ENCODE data around the gene JKAMP.

Gene JKAMP

DNA sequence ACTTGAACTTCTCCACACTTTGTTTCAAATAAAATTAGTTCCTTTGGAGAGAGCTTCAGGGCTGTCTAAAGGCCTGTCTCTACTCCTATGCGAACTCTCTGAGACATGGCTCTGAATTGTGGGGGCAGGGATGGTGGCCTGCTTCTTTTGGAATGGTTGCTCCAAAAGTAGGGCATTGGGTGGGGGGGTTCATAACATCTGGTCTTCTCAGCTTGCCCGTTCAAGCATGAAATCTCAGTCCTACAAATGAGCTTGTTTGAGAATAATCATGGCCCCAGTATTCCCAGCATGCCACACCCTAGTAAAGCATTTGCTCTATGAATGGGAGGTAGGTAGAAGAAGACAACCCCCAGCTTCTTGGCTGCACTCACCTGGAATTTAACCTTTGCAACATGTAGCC, 25.8 kb upstream of the JKAMP start:
- H3K27me3 ChIP-seq (ENCODE audit: control insufficient read depth, insufficient read depth, low read length) = peaks cover 4% of the 10 kb centered on the region; the same call in 1 of the 2 replicates
- H3K9me3 ChIP-seq (ENCODE audit: control insufficient read depth, insufficient read depth, low read length) = no peaks in the 10 kb centered on the region
- WGBS (ENCODE audit: insufficient coverage, insufficient read length) = no CpG with 5 or more reads among the region's 2 CpGs
- no peak overlapping the region for H3K27ac ChIP-seq (ENCODE audit: low read length)
- no peak overlapping the region for H3K4me3 ChIP-seq (ENCODE audit: low read length)
- H3K4me1 ChIP-seq (ENCODE audit: control insufficient read depth, insufficient read depth, low read length) = no peaks in the 10 kb centered on the region
- no peak for DNase-seq (ENCODE audit: low read depth, low spot score)
- no peaks in the 10 kb centered on the region for H3K36me3 ChIP-seq (ENCODE audit: control insufficient read depth, insufficient read depth, low read length)

- H3K9me3 ChIP-seq (ENCODE audit: control insufficient read depth, insufficient read depth, low read length) = no peaks in the 10 kb centered on the region
- no peaks in the 10 kb centered on the region for H3K36me3 ChIP-seq (ENCODE audit: control insufficient read depth, insufficient read depth, low read length)
- no peak for DNase-seq (ENCODE audit: low read depth, low spot score)
- H3K27ac ChIP-seq (ENCODE audit: low read length) = no peak overlapping the region
- WGBS (ENCODE audit: insufficient coverage, insufficient read length) = no CpG with 5 or more reads among the region's 1 CpG
- peaks cover 7% of the 10 kb centered on the region; the same call in 1 of the 2 replicates for H3K27me3 ChIP-seq (ENCODE audit: control insufficient read depth, insufficient read depth, low read length)
- H3K4me3 ChIP-seq (ENCODE audit: low read length) = no peak overlapping the region
- H3K4me1 ChIP-seq (ENCODE audit: control insufficient read depth, insufficient read depth, low read length) = 0 out of 2 replicates have a peak, but pooled peaks cover 2% of the 10 kb centered on the region
Measured at GRCh38 chr14:59460378-59460777, 23.9 kb upstream of the JKAMP start.

GRCh38 chr14:59461891-59462290, 22.4 kb upstream of the JKAMP start:
- Histone ChIP-seq H3K36me3 (ENCODE audit: control insufficient read depth, insufficient read depth, low read length) (no peaks in the 10 kb centered on the region), H3K9me3 (ENCODE audit: control insufficient read depth, insufficient read depth, low read length) (no peaks in the 10 kb centered on the region), H3K4me1 (ENCODE audit: control insufficient read depth, insufficient read depth, low read length) (0 out of 2 replicates have a peak, but pooled peaks cover 2% of the 10 kb centered on the region), H3K4me3 (ENCODE audit: low read length) (no peak overlapping the region), H3K27ac (ENCODE audit: low read length) (no peak overlapping the region), H3K27me3 (ENCODE audit: control insufficient read depth, insufficient read depth, low read length) (peaks cover 7% of the 10 kb centered on the region; the same call in 1 of the 2 replicates)
- WGBS (ENCODE audit: insufficient coverage, insufficient read length) = no CpG with 5 or more reads among the region's 1 CpG
- no peak for DNase-seq (ENCODE audit: low read depth, low spot score)

DNA sequence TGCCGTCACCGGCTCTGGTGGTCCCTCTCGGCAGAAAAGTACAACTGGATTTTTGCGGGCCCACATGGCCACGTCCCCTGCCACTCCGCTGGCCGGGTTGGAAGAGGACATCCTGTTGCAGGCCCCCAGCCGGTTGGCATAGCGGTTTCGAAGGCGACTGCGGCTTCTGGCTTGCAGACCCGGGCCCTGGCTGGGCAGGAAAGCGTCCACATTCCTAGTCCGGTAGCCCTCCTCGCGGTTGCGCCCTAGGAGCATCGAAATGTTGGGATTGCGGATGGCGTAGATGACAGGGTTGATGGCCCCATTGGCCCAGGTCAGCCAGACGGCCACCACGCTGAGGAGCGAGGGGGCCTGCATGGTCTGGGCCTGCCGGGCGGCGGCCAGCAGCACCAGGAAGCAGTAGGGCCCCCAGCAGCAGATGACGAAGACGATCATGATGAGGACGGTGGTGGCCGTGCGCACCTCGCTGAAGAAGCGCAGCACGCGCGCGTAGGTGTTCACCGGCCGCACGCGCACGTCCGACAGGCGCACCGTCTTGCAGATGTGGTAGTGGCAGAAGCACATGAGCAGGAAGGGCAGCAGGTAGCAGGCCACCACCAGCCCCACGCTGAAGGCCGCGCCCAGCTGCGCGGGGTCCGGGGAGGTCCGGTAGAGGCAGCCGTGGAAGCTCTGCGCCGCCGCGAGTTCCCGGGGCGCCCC, 20.4 kb upstream of the JKAMP start:
- Histone ChIP-seq H3K9me3 (ENCODE audit: control insufficient read depth, insufficient read depth, low read length) (no peaks in the 10 kb centered on the region), H3K4me1 (ENCODE audit: control insufficient read depth, insufficient read depth, low read length) (0 out of 2 replicates have a peak, but pooled peaks cover 2% of the 10 kb centered on the region), H3K27ac (ENCODE audit: low read length) (no peak overlapping the region), H3K36me3 (ENCODE audit: control insufficient read depth, insufficient read depth, low read length) (no peaks in the 10 kb centered on the region), H3K27me3 (ENCODE audit: control insufficient read depth, insufficient read depth, low read length) (peaks cover 7% of the 10 kb centered on the region; the same call in 1 of the 2 replicates), H3K4me3 (ENCODE audit: low read length) (peak overlapping the region; percentile 70; the same call in 1 of the 2 replicates)
- WGBS (ENCODE audit: insufficient coverage, insufficient read length) = no CpG with 5 or more reads among the region's 60 CpGs
- DNase-seq (ENCODE audit: low read depth, low spot score) = no peak

DNA sequence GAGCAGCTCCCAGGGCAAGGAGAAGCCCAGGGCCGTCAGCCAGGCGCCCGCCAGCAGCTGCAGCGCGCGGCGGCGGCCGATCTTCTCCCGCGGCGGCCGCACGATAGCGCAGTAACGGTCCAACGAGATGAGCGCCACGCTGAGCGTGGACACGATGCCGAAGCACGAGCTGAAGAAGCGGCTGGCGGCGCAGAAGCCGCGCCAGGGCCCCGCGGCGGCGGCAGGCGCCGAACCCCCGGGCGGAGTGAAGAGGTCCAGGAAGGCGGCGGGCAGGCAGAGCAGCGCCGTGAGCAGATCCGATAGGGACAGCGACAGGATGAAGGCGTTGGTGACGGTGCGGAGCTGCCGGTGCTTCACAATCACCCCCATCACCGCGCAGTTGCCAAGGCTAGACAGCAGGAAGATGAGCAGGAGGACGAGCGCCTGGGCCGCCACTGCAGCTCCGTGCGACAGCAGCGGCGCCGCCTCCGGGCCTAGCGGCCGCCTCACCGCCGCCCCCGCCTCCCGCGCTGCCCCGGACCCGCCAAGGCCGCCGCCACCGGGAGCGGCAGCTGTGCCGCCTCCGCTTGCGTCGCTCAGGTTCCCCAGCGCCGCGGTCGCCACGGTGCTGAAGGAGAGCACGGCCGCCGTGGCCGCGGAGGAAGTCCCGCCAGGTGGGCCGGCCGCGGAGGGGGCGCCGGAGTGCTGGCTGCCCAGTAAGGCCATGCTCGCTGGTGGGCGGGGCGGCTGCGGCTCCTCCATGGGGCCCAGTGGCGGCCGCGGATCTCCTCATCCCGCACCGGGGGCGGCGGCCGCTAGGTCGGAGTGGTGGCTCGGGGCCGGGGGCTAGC, 19.6 kb upstream of the JKAMP start:
- Histone ChIP-seq H3K27ac (ENCODE audit: low read length) (no peak overlapping the region), H3K36me3 (ENCODE audit: control insufficient read depth, insufficient read depth, low read length) (no peaks in the 10 kb centered on the region), H3K27me3 (ENCODE audit: control insufficient read depth, insufficient read depth, low read length) (peaks cover 7% of the 10 kb centered on the region; the same call in 1 of the 2 replicates), H3K9me3 (ENCODE audit: control insufficient read depth, insufficient read depth, low read length) (no peaks in the 10 kb centered on the region), H3K4me1 (ENCODE audit: control insufficient read depth, insufficient read depth, low read length) (0 out of 2 replicates have a peak, but pooled peaks cover 2% of the 10 kb centered on the region), H3K4me3 (ENCODE audit: low read length) (peak overlapping the region; percentile 70; the same call in 1 of the 2 replicates)
- no CpG with 5 or more reads among the region's 105 CpGs for WGBS (ENCODE audit: insufficient coverage, insufficient read length)
- DNase-seq (ENCODE audit: low read depth, low spot score) = no peak

- WGBS (ENCODE audit: insufficient coverage, insufficient read length) = no CpG with 5 or more reads among the region's 40 CpGs
- DNase-seq (ENCODE audit: low read depth, low spot score) = no peak
- no peak within 1 kb of the TSS for H3K27ac ChIP-seq (ENCODE audit: low read length)
- H3K4me1 ChIP-seq (ENCODE audit: control insufficient read depth, insufficient read depth, low read length) = 0 out of 2 replicates have a peak, but pooled peaks cover 2% of the 10 kb centered on the region
- H3K4me3 ChIP-seq (ENCODE audit: low read length) = peak within 1 kb of the TSS; percentile 70; the same call in 1 of the 2 replicates
- no peaks in the 10 kb centered on the region for H3K36me3 ChIP-seq (ENCODE audit: control insufficient read depth, insufficient read depth, low read length)
- no peaks in the 10 kb centered on the region for H3K9me3 ChIP-seq (ENCODE audit: control insufficient read depth, insufficient read depth, low read length)
- H3K27me3 ChIP-seq (ENCODE audit: control insufficient read depth, insufficient read depth, low read length) = peaks cover 7% of the 10 kb centered on the region; the same call in 1 of the 2 replicates
Measured at GRCh38 chr14:59465316-59466135, 18.8 kb upstream of the JKAMP start, which contains the start of gene GPR135. Gene GPR135 (minus strand): TSS chr14:59465380. CDS start chr14:59465226, 154 bp downstream.

GRCh38 chr14:59474172-59474571, 10.1 kb upstream of the JKAMP start:
- no peaks in the 10 kb centered on the region for H3K4me1 ChIP-seq (ENCODE audit: control insufficient read depth, insufficient read depth, low read length)
- H3K36me3 ChIP-seq (ENCODE audit: control insufficient read depth, insufficient read depth, low read length) = no peaks in the 10 kb centered on the region; the same call in 1 of the 2 replicates
- no peaks in the 10 kb centered on the region for H3K27me3 ChIP-seq (ENCODE audit: control insufficient read depth, insufficient read depth, low read length)
- no peaks in the 10 kb centered on the region for H3K9me3 ChIP-seq (ENCODE audit: control insufficient read depth, insufficient read depth, low read length)
- WGBS (ENCODE audit: insufficient coverage, insufficient read length) = no CpG with 5 or more reads among the region's 1 CpG
- no peak for DNase-seq (ENCODE audit: low read depth, low spot score)
- no peak overlapping the region for H3K27ac ChIP-seq (ENCODE audit: low read length)
- H3K4me3 ChIP-seq (ENCODE audit: low read length) = no peak overlapping the region

- Histone ChIP-seq H3K4me3 (ENCODE audit: low read length) (no peak overlapping the region), H3K27me3 (ENCODE audit: control insufficient read depth, insufficient read depth, low read length) (no peaks in the 10 kb centered on the region), H3K4me1 (ENCODE audit: control insufficient read depth, insufficient read depth, low read length) (no peaks in the 10 kb centered on the region), H3K36me3 (ENCODE audit: control insufficient read depth, insufficient read depth, low read length) (no peaks in the 10 kb centered on the region; the same call in 1 of the 2 replicates), H3K9me3 (ENCODE audit: control insufficient read depth, insufficient read depth, low read length) (no peaks in the 10 kb centered on the region), H3K27ac (ENCODE audit: low read length) (no peak overlapping the region)
- DNase-seq (ENCODE audit: low read depth, low spot score) = no peak
- no CpG with 5 or more reads among the region's 1 CpG for WGBS (ENCODE audit: insufficient coverage, insufficient read length)
Measured at GRCh38 chr14:59475709-59476108, 8.6 kb upstream of the JKAMP start.

DNA sequence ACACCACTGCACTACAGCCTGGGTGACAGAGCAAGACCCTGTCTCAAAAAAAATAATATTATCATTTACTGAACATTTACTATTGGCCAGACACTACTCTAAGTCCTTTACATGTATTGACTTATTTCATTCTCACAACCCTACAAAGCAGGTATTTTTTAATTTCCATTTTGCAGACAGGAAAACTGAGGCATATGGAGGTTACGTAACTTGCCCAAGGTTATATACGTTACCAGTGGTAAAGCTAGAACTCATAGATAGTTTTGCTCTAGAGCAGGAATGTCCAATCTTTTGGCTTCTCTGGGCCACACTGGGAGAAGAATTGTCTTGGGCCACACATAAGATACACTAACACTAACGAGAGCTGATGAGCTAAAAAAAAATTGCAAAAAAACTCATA, 5.8 kb upstream of the JKAMP start:
- no peaks in the 10 kb centered on the region for H3K4me1 ChIP-seq (ENCODE audit: control insufficient read depth, insufficient read depth, low read length)
- H3K27ac ChIP-seq (ENCODE audit: low read length) = no peak overlapping the region
- DNase-seq (ENCODE audit: low read depth, low spot score) = no peak
- no peaks in the 10 kb centered on the region; the same call in 1 of the 2 replicates for H3K36me3 ChIP-seq (ENCODE audit: control insufficient read depth, insufficient read depth, low read length)
- no peaks in the 10 kb centered on the region for H3K27me3 ChIP-seq (ENCODE audit: control insufficient read depth, insufficient read depth, low read length)
- no peaks in the 10 kb centered on the region for H3K9me3 ChIP-seq (ENCODE audit: control insufficient read depth, insufficient read depth, low read length)
- H3K4me3 ChIP-seq (ENCODE audit: low read length) = no peak overlapping the region
- no CpG with 5 or more reads among the region's 3 CpGs for WGBS (ENCODE audit: insufficient coverage, insufficient read length)

DNA sequence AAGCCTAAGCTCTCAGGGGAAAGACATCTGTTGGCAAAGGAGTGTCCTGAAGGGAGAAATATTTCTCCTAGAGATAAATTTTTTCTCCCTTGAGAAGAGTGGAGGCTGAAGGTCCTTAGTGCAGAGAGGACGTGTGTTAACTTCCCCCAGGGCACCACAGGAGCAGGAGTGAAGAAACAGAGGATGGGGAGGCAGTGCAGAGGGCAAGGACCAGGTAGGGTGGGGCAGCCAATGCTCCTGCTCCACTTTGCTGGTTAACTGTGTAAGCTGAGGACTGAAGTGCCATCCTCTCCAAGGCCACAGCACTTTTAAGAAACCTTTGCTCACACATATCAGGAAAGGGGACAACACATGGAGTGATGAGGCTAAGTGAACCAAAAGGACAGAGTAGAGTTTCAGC, 4.2 kb upstream of the JKAMP start:
- DNase-seq (ENCODE audit: low read depth, low spot score) = no peak
- no peaks in the 10 kb centered on the region for H3K27me3 ChIP-seq (ENCODE audit: control insufficient read depth, insufficient read depth, low read length)
- no peak overlapping the region for H3K4me3 ChIP-seq (ENCODE audit: low read length)
- H3K9me3 ChIP-seq (ENCODE audit: control insufficient read depth, insufficient read depth, low read length) = no peaks in the 10 kb centered on the region
- no peaks in the 10 kb centered on the region for H3K4me1 ChIP-seq (ENCODE audit: control insufficient read depth, insufficient read depth, low read length)
- no peaks in the 10 kb centered on the region; the same call in 1 of the 2 replicates for H3K36me3 ChIP-seq (ENCODE audit: control insufficient read depth, insufficient read depth, low read length)
- H3K27ac ChIP-seq (ENCODE audit: low read length) = no peak overlapping the region
- WGBS (ENCODE audit: insufficient coverage, insufficient read length) = no CpG with 5 or more reads among the region's 1 CpG
